SW 1271 (cell line): ENCODE results near the gene TTLL5.
"Not testable (repeated sequence)": the region's sequence is repeated elsewhere in the genome, so short reads cannot be mapped to it uniquely, and the experiment has no call there.

Experiments
- DNase-seq, 2 experiments: peaks; one replicate each; lab custom pipeline; 2025; lab: John Stamatoyannopoulos, UW

The TTLL5 gene

GRCh38 chr14:75835156-75835725 is 174.2 kb downstream of the TTLL5 start:
- no peak for DNase-seq

- DNase-seq = no peak
Observed at GRCh38 chr14:75835737-75836136, 174.7 kb downstream of the TTLL5 start.

DNA sequence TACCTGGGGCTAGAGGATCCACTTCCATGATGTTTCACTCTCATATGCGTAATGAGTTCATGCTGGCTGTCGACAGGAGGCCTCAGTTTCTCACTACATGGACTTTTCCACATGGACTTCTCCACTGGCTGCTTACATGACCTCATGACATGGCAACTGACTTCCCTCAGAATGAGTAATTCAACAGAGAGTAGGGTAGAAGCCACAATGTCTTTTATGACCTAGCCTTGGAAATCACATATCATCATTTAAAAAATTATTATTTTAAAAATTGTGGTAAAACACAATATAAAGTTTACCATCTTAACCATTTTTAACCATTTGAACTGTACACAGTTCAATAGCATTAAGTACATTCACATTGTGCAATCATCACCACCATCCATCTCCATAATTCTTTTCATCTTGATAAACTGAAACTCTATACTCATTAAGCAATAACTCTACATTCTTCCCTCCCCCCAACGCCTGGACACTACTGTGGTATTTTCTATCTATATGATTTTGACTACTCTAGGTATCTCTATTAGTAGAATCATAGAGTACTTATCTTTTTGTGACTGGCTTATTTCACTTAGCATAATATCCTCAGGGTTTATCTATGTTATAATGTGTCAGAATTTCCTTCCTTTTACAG is 176.2 kb downstream of the TTLL5 start:
- DNase-seq = no peak

GRCh38 chr14:75840911-75841310 is 179.9 kb downstream of the TTLL5 start:
- DNase-seq = no peak

DNA sequence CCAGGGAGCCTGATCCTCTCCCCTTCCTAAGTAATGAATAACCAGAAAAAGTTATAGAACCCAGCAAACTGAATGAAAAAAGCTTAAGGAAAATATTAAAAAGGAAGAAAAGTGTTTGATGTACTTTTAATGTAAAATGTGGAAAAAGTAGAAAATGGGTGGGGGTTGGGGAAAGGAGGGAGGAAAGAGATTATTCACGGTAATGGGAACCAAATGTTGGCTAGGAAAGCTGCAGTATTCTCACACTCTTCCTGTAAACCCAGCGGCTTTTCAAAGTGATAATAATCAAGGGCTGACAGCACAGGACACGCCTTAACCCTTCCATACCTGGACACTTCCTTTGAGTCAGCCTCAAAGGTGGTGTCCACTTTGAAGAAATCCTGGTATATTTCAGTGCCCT is 181.5 kb downstream of the TTLL5 start:
- no peak for DNase-seq

DNA sequence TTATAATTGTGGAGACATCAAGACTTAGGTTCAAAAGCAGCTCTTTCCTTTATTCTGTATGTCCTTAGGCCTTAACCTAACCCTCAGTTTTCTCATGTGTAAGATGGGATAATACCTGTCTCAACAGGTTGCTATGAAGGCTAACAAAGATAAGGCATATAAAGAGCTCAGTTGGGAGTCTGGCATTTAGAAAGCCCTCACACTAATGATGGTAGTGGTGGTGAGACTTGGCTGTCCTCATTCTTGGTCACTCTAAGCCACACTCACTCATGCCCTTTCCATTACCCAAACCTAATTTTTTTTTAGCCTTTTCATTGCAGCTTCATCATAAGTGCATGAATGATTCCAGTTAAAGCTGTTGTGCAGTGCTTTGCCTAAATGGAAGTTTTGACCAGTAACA is 183.4 kb downstream of the TTLL5 start:
- no peak for DNase-seq

DNA sequence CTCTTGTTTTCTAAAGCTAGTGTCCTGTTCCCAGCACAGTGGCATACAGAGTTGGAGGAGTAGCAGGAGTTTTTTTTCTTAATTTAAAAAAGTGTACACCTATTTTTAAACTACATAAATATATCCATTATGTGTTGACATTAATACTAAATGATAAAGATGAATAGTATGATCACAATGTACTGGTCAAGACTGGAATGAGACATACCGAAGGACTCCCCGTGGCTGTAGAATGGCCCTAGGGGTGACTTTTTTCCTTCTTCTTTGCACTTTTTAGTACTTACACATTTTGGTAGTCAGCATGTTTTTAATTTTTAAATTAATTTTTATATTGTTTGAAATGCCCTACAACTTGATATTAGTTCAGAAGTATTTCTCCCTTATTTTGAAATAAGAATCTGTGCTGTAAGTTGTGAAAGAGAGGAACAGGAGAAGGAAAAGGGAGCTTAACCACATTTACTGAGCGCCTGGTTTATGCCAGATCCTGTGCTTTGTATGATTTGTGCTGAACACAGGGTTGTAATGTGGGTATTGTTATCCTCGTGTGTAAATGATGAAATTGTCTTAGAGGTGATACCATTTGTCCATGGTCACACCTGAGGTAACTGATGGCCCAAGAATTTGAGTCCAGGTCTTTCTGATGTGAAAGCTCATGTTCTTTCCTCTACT is 184.2 kb downstream of the TTLL5 start:
- DNase-seq = no peak

DNA sequence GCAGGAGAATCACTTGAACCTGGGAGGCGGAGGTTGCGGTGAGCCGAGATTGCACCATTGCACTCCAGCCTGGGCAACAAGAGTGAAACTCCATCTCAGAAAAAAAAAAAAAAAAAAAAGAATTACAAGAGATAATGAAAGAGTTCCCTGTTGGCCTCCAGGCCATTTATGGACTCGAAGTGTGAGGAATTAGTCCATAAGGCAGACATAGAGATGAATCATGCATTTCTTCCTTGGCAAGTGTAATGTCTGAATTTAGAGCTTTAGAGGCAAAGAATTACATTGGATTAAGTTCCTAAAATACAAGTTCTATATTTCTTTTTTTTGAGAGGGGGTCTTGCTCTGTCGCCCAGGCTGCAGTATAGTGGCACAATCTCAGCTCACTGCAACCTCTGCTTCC is 185.6 kb downstream of the TTLL5 start:
- DNase-seq = not testable (repeated sequence)

DNA sequence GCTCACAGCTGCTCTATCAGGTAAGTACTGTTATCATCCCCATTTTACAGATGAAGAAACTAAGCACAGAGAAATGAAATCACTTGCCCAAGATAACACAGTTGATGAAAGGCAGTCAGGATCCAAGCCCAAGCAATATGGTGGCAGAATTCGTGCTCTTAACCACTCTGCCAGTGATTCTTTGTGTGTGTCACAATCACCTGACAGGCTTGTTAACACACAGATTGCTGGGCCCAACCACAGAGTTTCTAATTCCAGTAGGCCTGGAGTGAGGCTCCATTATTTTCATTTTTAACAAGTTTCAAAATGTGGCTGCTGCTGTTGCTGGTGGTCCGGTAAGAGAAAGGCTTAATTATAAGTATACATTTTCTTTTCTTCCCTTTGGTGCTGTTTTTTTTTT is 186.5 kb downstream of the TTLL5 start:
- no peak for DNase-seq

DNA sequence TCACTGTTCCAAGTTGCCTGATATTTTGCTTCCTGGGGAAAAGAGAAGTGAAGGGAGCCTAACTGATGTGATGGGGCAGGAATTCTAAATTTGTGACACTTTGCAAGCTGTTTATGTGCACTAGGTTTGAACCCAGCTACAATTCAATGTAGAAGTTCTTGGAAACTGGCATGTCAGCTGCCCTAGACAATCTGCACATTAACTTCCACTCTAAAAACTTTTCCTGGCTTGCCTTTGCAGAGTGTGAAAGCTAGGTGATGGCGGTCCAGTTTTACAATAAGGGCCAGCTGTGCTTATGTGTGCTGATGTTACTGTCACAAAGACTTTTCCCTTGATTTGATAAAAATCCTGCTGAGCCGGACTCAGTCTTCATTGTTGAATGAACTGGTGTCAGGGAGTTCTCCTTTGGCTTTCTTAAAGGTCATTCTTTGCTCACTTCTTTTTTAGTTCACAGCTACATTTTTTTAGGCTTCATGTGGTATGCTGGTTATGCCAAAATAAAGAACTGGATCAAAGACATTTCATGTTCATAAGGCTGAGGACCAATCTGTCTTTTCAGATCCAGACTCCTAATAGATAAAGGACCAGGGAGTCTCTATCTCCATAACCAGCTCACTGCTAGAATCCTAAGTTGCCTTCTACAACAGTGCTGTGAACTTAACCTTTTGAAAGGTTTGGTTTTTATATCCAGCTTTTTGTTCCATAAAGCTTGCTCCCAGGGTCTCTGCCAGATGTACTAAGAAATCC is 187.3 kb downstream of the TTLL5 start:
- no peak for DNase-seq

DNA sequence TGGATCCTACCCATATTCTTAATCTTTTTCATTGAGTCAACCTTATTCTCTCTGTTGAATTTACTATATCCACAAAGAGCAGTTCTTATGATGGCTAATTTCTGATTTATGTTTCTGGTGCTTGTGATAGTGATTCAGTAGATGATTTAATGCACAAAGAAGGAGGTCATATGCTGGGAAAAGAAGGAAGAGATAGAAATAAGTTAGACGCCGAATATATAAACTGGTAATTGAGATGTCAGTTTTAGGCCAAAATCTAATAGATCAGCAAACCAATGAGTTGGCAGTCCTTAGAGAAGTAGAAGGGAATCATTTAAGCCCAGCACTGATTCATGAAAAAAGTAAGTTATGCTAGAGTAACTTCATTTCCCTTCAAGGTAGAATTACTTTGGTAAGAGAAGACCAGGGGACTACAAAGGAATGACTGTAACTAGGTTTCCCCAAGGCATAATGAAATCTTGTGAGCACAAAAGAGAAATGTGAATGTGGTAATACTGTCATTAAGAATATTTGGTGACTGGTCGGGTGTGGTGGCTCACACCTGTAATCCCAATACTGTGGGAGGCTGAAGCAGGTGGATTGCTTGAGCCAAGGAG is 188.4 kb downstream of the TTLL5 start:
- DNase-seq = no peak

DNA sequence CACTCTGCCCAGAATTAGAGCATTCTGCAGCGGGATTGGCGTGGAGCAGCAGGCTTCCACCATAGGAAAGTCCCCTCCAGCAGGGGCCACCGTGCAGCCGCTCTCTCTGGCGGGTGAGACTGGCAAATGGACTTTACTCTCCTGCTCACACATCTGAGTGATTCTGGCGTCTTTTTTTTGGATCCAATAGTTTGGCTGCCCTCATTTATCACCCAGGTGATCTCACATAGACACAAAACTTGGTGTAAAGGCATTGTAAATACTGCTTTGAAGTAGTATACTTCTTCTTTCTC is 190.5 kb downstream of the TTLL5 start:
- DNase-seq = no peak

DNA sequence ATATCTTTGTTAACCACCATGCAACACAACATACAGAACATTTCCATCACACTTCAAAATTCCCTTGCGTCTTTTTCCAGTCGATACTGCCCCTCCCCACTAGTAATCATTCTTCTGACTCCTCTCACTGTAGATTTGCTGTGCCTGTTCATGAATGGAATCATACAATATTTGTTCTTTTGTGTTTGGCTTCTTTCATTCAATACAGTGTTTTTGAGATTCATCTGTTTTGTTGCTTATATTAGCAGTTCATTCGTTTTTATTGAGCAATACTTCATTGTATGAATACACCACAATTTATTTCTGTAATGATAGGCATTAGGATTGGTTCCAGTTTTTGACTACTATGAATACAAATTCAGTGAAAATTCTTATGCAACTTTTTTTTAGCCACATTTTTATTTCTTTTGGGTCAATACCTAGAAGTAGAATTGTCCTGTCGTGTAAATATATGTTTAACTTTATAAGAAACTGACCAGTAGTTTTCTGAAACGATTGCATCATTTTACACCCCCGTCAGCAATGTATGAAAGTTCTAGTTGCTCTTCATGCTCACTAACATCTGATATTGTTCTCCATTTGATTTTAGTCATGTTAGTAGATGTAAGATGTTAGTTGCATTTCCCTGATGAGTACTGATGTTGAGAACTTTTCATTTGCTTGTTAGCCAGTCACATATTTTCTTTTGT is 193.2 kb downstream of the TTLL5 start:
- DNase-seq = no peak

DNA sequence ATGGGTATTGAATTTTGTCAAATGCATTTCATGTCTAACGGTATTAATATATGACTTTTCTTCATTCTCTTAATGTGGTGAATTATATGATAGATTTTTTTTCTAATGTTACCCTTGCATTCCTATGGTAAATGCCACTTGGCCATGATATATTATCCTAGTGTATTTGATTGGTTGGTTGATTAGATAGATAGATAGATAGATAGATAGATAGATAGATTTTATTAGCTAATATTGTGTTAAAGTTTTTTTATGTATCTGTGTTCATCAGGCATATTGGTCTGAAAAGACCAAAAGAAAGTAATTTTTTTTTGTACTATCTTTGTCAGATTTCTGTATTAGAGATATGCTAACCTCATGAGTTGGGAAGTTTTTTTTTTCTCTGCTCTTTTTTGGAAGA is 196.2 kb downstream of the TTLL5 start:
- DNase-seq = no peak

DNA sequence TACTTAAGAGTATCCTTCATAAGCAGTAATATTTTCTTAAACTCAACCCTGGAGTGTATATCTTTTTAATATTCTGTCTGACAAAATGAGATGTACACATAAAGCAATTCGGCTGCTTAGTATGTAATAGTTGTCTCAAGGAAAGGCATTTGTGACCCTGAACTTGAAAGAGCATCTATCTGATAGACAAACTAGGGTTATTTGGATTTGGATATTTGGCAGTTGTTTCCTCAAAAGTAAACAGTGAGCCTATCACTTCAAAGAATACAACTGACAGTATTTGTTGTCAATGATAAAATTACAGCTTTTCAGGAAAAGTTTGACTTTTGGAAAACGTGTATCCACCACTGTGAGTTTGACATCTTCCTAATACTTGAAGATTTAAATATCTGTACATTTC is 197.3 kb downstream of the TTLL5 start:
- DNase-seq = no peak

- no peak for DNase-seq
Observed at GRCh38 chr14:75859746-75860145, 198.7 kb downstream of the TTLL5 start.

GRCh38 chr14:75860561-75861160 is 199.6 kb downstream of the TTLL5 start:
- DNase-seq = no peak

DNA sequence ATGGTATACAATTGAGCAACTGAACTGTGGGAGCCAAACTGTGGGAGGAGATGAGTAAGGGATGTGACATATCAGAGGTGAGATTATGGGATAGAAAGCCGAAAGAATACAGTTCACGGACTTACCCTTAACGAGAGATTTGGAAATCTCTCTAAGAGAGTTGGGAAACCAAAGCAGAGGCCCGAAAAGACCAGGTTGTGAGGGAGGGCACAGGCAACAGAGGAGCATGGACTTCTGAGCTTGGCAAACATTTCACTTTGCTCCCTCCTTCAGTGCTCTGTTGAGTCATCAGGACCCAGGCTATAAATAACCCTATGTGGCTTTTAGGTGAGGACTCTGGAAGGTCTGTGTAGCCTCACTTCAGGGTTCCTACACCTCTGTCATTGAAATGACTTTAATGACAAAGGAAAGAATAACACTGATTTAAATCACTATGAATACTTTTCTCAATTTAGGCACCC is 200.1 kb downstream of the TTLL5 start:
- no peak for DNase-seq

GRCh38 chr14:75863221-75863620 is 202.2 kb downstream of the TTLL5 start:
- no peak for DNase-seq

DNA sequence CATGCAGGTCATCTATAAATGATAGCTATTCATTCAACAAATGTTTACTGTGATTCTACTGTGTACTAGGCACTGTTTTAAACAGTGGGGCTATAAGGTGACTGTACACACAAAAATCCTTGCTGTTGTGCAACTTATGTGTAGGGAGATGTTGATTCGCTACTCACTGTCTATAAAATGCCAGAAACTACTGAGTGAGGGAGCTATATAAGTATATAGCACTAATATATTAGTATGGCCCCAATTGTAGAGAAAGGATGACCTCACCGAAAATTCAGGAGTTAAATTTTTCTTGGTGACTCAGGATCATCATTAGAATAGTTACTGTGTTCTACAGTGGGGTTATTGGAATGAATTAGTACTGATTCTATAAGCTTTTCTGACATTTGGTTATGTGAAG is 203.3 kb downstream of the TTLL5 start:
- no peak for DNase-seq

DNA sequence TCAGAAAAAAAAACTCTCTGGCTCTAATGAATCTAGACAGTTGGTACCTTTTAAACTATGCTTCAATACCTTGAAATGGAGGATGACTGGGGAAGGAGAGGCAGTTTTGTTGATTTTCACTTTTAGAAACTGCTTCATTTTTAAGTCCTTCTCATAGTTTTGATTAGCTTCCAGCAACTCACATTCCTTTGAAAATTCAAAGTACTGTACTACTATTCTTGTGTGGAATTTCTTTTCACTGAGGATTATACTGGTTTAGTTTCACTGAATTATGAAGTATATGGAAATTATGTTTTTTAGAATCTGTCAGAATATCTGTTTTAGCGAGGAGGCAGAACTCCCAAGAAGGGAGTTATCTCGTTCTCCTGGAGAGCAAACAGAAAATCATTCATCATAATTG is 204.5 kb downstream of the TTLL5 start:
- no peak for DNase-seq

GRCh38 chr14:75866970-75867369 is 205.9 kb downstream of the TTLL5 start:
- no peak for DNase-seq
